ENCODE results near the gene PCSK6. TPM values are rescaled to one million over a fixed set of nuclear protein-coding genes. Genes with fewer than 3 reads are reported as not detected.

Gene PCSK6
- total RNA-seq, 1 donor from 2014 or later: 3.8 TPM

- Mint-ChIP-seq H3K4me1 (ENCODE audit: low read depth, unreplicated experiment) (peaks cover 10% of the 10 kb centered on the region), H3K4me3 (ENCODE audit: unreplicated experiment) (no peak overlapping the region), H3K36me3 (ENCODE audit: unreplicated experiment) (no peaks in the 10 kb centered on the region), H3K9me3 (ENCODE audit: unreplicated experiment) (peaks cover 3% of the 10 kb centered on the region), H3K27me3 (ENCODE audit: unreplicated experiment) (no peaks in the 10 kb centered on the region), H3K27ac (ENCODE audit: unreplicated experiment) (no peak overlapping the region)
- no peak for TF ChIP-seq CTCF (IDR thresholded peaks at IDR 0.05; ENCODE audit: partially characterized antibody, unreplicated experiment)
- no peak for DNase-seq
Measured at GRCh38 chr15:101382544-101382943, 107.0 kb downstream of the PCSK6 start.

GRCh38 chr15:101381671-101382212, 107.8 kb downstream of the PCSK6 start:
- no peak overlapping the region for H3K4me3 Mint-ChIP-seq (ENCODE audit: unreplicated experiment)
- no peak for TF ChIP-seq CTCF (IDR thresholded peaks at IDR 0.05; ENCODE audit: partially characterized antibody, unreplicated experiment)
- peaks cover 10% of the 10 kb centered on the region for H3K4me1 Mint-ChIP-seq (ENCODE audit: low read depth, unreplicated experiment)
- H3K9me3 Mint-ChIP-seq (ENCODE audit: unreplicated experiment): peaks cover 2% of the 10 kb centered on the region
- no peaks in the 10 kb centered on the region for H3K27me3 Mint-ChIP-seq (ENCODE audit: unreplicated experiment)
- no peaks in the 10 kb centered on the region for H3K36me3 Mint-ChIP-seq (ENCODE audit: unreplicated experiment)
- DNase-seq: no peak
- H3K27ac Mint-ChIP-seq (ENCODE audit: unreplicated experiment): no peak overlapping the region

GRCh38 chr15:101380146-101380545, 109.4 kb downstream of the PCSK6 start:
- Mint-ChIP-seq H3K4me1 (ENCODE audit: low read depth, unreplicated experiment) (peaks cover 10% of the 10 kb centered on the region), H3K36me3 (ENCODE audit: unreplicated experiment) (no peaks in the 10 kb centered on the region), H3K4me3 (ENCODE audit: unreplicated experiment) (no peak overlapping the region), H3K9me3 (ENCODE audit: unreplicated experiment) (peaks cover 5% of the 10 kb centered on the region), H3K27ac (ENCODE audit: unreplicated experiment) (no peak overlapping the region), H3K27me3 (ENCODE audit: unreplicated experiment) (no peaks in the 10 kb centered on the region)
- no peak for DNase-seq
- TF ChIP-seq CTCF (IDR thresholded peaks at IDR 0.05; ENCODE audit: partially characterized antibody, unreplicated experiment): no peak

GRCh38 chr15:101379647-101380046, 109.9 kb downstream of the PCSK6 start:
- Mint-ChIP-seq H3K36me3 (ENCODE audit: unreplicated experiment) (no peaks in the 10 kb centered on the region), H3K27me3 (ENCODE audit: unreplicated experiment) (no peaks in the 10 kb centered on the region), H3K4me1 (ENCODE audit: low read depth, unreplicated experiment) (peaks cover 10% of the 10 kb centered on the region), H3K4me3 (ENCODE audit: unreplicated experiment) (no peak overlapping the region), H3K27ac (ENCODE audit: unreplicated experiment) (no peak overlapping the region), H3K9me3 (ENCODE audit: unreplicated experiment) (peaks cover 5% of the 10 kb centered on the region)
- no peak for TF ChIP-seq CTCF (IDR thresholded peaks at IDR 0.05; ENCODE audit: partially characterized antibody, unreplicated experiment)
- DNase-seq: no peak

GRCh38 chr15:101378879-101379278, 110.6 kb downstream of the PCSK6 start:
- H3K9me3 Mint-ChIP-seq (ENCODE audit: unreplicated experiment): peaks cover 5% of the 10 kb centered on the region
- H3K36me3 Mint-ChIP-seq (ENCODE audit: unreplicated experiment): no peaks in the 10 kb centered on the region
- no peak for DNase-seq
- H3K27me3 Mint-ChIP-seq (ENCODE audit: unreplicated experiment): no peaks in the 10 kb centered on the region
- H3K4me1 Mint-ChIP-seq (ENCODE audit: low read depth, unreplicated experiment): peaks cover 10% of the 10 kb centered on the region
- TF ChIP-seq CTCF (IDR thresholded peaks at IDR 0.05; ENCODE audit: partially characterized antibody, unreplicated experiment): no peak
- H3K4me3 Mint-ChIP-seq (ENCODE audit: unreplicated experiment): no peak overlapping the region
- H3K27ac Mint-ChIP-seq (ENCODE audit: unreplicated experiment): no peak overlapping the region

Data from glutamatergic neuron (in vitro differentiated cells).